Measurements from ENCODE around the gene GOLT1A. TPM values are rescaled to one million over a fixed set of nuclear protein-coding genes. Genes with fewer than 3 reads are reported as not detected.
A peak's percentile ranks its signal among the peaks of the same experiment; 100 is the strongest.

The GOLT1A gene
- total RNA-seq, 4 donors from 2014 or later, result 0.91 to 1.5 TPM; not detected in 2

GRCh38 chr1:204155881-204156280 lies 57.9 kb downstream of the GOLT1A start:
- intact Hi-C loops (cut with DNase I; ENCODE audit: low total_unique reads), result no loop called here
- no peak for DNase-seq (ENCODE audit: low spot score in 2 of 2)
- no peak overlapping the region for H3K4me3 ChIP-seq (ENCODE audit: low read depth, poor library complexity, severe bottlenecking)
- TF ChIP-seq CTCF (IDR thresholded peaks at IDR 0.05) (no peak), POLR2A (IDR thresholded peaks at IDR 0.05) (no peak)
- WGBS, 2 donors, result 90 to 92% methylated on average over 10 of the region's 10 CpGs

GRCh38 chr1:204154568-204155255 lies 59.1 kb downstream of the GOLT1A start:
- H3K4me3 ChIP-seq (ENCODE audit: low read depth, poor library complexity, severe bottlenecking), result no peak overlapping the region
- intact Hi-C loops (cut with DNase I; ENCODE audit: low total_unique reads), result no loop called here
- no peak for TF ChIP-seq CTCF (IDR thresholded peaks at IDR 0.05)
- no peak for TF ChIP-seq POLR2A (IDR thresholded peaks at IDR 0.05)
- DNase-seq (ENCODE audit: low spot score in 2 of 2), result peak in 1 of 2 donors; percentile 55
- WGBS, 2 donors, result 59 to 70% methylated on average over 15 of the region's 15 CpGs

- TF ChIP-seq POLR2A (IDR thresholded peaks at IDR 0.05) (no peak), CTCF (IDR thresholded peaks at IDR 0.05) (no peak)
- H3K4me3 ChIP-seq (ENCODE audit: low read depth, poor library complexity, severe bottlenecking), result no peak overlapping the region
- WGBS, 2 donors, result 89 to 90% methylated on average over 5 of the region's 5 CpGs
- DNase-seq (ENCODE audit: low spot score in 2 of 2), result no peak
- intact Hi-C loops (cut with DNase I; ENCODE audit: low total_unique reads), result no loop called here
These were observed 60.1 kb downstream of the GOLT1A start for GRCh38 chr1:204153667-204154066.

GRCh38 chr1:204152310-204153044 lies 61.3 kb downstream of the GOLT1A start:
- peak overlapping the region; percentile 2 for H3K4me3 ChIP-seq (ENCODE audit: low read depth, poor library complexity, severe bottlenecking)
- no peak for TF ChIP-seq POLR2A (IDR thresholded peaks at IDR 0.05)
- TF ChIP-seq CTCF (IDR thresholded peaks at IDR 0.05), result no peak
- WGBS, 2 donors, result 46 to 77% methylated on average over 13 to 23 of the region's 25 CpGs
- peak in 1 of 2 donors; percentile 87 for DNase-seq (ENCODE audit: low spot score in 2 of 2)
- intact Hi-C loops (cut with DNase I; ENCODE audit: low total_unique reads), result no loop called here

GRCh38 chr1:204151552-204152309 lies 62.1 kb downstream of the GOLT1A start, which contains the start of gene ETNK2:
ETNK2 (minus strand) TSS chr1:204152044; CDS start chr1:204151852, 192 bp downstream.
- no peak for TF ChIP-seq CTCF (IDR thresholded peaks at IDR 0.05)
- no peak for TF ChIP-seq POLR2A (IDR thresholded peaks at IDR 0.05)
- DNase-seq (ENCODE audit: low spot score in 2 of 2), result peak in 1 of 2 donors; percentile 92
- intact Hi-C loops (cut with DNase I; ENCODE audit: low total_unique reads), result no loop called here
- peak within 1 kb of the TSS; percentile 62 for H3K4me3 ChIP-seq (ENCODE audit: low read depth, poor library complexity, severe bottlenecking)
- 0% methylated on average over 3 to 23 of the region's 94 CpGs for whole genome bisulfite sequencing, 2 donors

Measured in lower leg skin (tissue), 4 donors.